BE2C (cell line): ENCODE results near the gene ZBTB47.

Experiments
- DNase-seq: peaks from one replicate; pipeline ENCODE4 v3.0.0-alpha.2; 2020
- H3K27me3 ChIP-seq: fragments of 250-450 bp; sonication (Bioruptor Pico); 2 replicates; pipeline ENCODE4 v1.5.1; 2020; ENCODE audit warnings: mild to moderate bottlenecking
- H3K36me3 ChIP-seq: fragments of 250-450 bp; sonication (Bioruptor Pico); 2 replicates; pipeline ENCODE4 v1.5.1; 2020; ENCODE audit warnings: mild to moderate bottlenecking
- H3K4me1 ChIP-seq: fragments of 250-450 bp; sonication (Bioruptor Pico); 2 replicates; pipeline ENCODE4 v1.5.1; 2020
- H3K4me3 ChIP-seq: 2 replicates; pipeline ENCODE4 v1.5.1; 2011; ENCODE audit warnings: low read depth, low read length
- H3K9me3 ChIP-seq: fragments of 250-450 bp; sonication (Bioruptor Pico); 2 replicates; pipeline ENCODE4 v1.5.1; 2020
- CTCF ChIP-seq: IDR thresholded peaks from 2 replicates; pipeline ENCODE4 v1.5.1; 2012; ENCODE audit warnings: mild to moderate bottlenecking, low read depth, low read length

The ZBTB47 gene

GRCh38 chr3:42685891-42686820, 32.7 kb downstream of the ZBTB47 start:
- H3K4me3 ChIP-seq, result no peak overlapping the region
- no peak for DNase-seq
- H3K4me1 ChIP-seq, result no peaks in the 10 kb centered on the region
- H3K36me3 ChIP-seq, result no peaks in the 10 kb centered on the region
- TF ChIP-seq CTCF, result no peak
- no peaks in the 10 kb centered on the region for H3K9me3 ChIP-seq
- H3K27me3 ChIP-seq, result no peaks in the 10 kb centered on the region

GRCh38 chr3:42686832-42687650, 33.5 kb downstream of the ZBTB47 start:
- H3K36me3 ChIP-seq, result no peaks in the 10 kb centered on the region
- DNase-seq, result no peak
- no peaks in the 10 kb centered on the region for H3K9me3 ChIP-seq
- H3K4me3 ChIP-seq, result no peak overlapping the region
- H3K4me1 ChIP-seq, result no peaks in the 10 kb centered on the region
- no peak for TF ChIP-seq CTCF
- H3K27me3 ChIP-seq, result no peaks in the 10 kb centered on the region

GRCh38 chr3:42688016-42688415, 34.5 kb downstream of the ZBTB47 start:
- no peaks in the 10 kb centered on the region for H3K27me3 ChIP-seq
- no peak overlapping the region for H3K4me3 ChIP-seq
- H3K9me3 ChIP-seq, result no peaks in the 10 kb centered on the region
- TF ChIP-seq CTCF, result no peak
- no peaks in the 10 kb centered on the region for H3K4me1 ChIP-seq
- DNase-seq, result no peak
- no peaks in the 10 kb centered on the region for H3K36me3 ChIP-seq

GRCh38 chr3:42688487-42689420, 35.3 kb downstream of the ZBTB47 start:
- no peaks in the 10 kb centered on the region for H3K27me3 ChIP-seq
- no peaks in the 10 kb centered on the region for H3K4me1 ChIP-seq
- H3K9me3 ChIP-seq, result no peaks in the 10 kb centered on the region
- TF ChIP-seq CTCF, result no peak
- no peaks in the 10 kb centered on the region for H3K36me3 ChIP-seq
- no peak for DNase-seq
- no peak overlapping the region for H3K4me3 ChIP-seq

GRCh38 chr3:42689421-42690014, 36.0 kb downstream of the ZBTB47 start:
- no peaks in the 10 kb centered on the region for H3K27me3 ChIP-seq
- no peak for DNase-seq
- no peaks in the 10 kb centered on the region for H3K9me3 ChIP-seq
- TF ChIP-seq CTCF, result no peak
- H3K4me1 ChIP-seq, result no peaks in the 10 kb centered on the region
- H3K4me3 ChIP-seq, result no peak overlapping the region
- H3K36me3 ChIP-seq, result no peaks in the 10 kb centered on the region
